ENCODE data around the gene PSME4. TPM values are rescaled to one million over a fixed set of nuclear protein-coding genes. Genes with fewer than 3 reads are reported as not detected.

Gene PSME4
- total RNA-seq, 6 experiments from 2014 or later, result 28.1 to 36.7 (median 29.5) TPM

DNA sequence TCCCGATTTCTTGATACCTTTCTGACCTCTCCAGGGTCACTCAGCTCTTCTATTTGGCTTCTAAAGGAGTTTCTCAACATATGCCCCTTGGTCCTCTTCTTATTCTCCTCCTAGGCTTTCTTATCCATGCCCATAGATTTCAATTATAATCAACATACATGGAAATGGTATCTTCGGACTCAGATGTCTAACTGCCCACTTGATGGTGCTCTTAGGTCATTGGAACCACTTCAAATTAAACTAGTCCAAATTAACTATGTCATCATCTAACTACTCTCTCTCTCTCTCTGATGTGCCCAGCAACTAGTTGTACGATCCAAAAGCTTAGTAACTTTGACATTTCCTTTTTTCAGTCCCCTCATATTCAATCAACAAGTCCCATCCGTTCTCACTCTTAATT lies 67.8 kb downstream of the PSME4 start:
- DNase-seq, result no peak
- H3K36me3 ChIP-seq, result peaks cover 3 to 87% (median 23%) of the 10 kb centered on the region in 4 donors
- no peaks in the 10 kb centered on the region for H3K9me3 ChIP-seq
- intact Hi-C loops (cut with DNase I), result no loop called here
- H3K4me3 ChIP-seq, result no peak overlapping the region
- peaks cover 0 to 10% (median 0%) of the 10 kb centered on the region in 4 donors for H3K4me1 ChIP-seq
- no peak for TF ChIP-seq POLR2A (IDR thresholded peaks at IDR 0.05)
- TF ChIP-seq, protein P1, sequence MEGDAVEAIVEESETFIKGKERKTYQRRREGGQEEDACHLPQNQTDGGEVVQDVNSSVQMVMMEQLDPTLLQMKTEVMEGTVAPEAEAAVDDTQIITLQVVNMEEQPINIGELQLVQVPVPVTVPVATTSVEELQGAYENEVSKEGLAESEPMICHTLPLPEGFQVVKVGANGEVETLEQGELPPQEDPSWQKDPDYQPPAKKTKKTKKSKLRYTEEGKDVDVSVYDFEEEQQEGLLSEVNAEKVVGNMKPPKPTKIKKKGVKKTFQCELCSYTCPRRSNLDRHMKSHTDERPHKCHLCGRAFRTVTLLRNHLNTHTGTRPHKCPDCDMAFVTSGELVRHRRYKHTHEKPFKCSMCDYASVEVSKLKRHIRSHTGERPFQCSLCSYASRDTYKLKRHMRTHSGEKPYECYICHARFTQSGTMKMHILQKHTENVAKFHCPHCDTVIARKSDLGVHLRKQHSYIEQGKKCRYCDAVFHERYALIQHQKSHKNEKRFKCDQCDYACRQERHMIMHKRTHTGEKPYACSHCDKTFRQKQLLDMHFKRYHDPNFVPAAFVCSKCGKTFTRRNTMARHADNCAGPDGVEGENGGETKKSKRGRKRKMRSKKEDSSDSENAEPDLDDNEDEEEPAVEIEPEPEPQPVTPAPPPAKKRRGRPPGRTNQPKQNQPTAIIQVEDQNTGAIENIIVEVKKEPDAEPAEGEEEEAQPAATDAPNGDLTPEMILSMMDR (IDR thresholded peaks at IDR 0.05), result no peak
- no peaks in the 10 kb centered on the region for H3K27me3 ChIP-seq
- ATAC-seq, result no peak
- WGBS (ENCODE audit: insufficient coverage, low coverage, low lambda C conversion rate, missing lambda C conversion rate), result 63% methylated on average over 4 of the region's 4 CpGs
- no peak overlapping the region for H3K27ac ChIP-seq

- Histone ChIP-seq H3K4me1 (no peaks in the 10 kb centered on the region), H3K27me3 (no peaks in the 10 kb centered on the region), H3K4me3 (no peak overlapping the region), H3K27ac (no peak overlapping the region), H3K36me3 (peaks cover 3 to 81% (median 21%) of the 10 kb centered on the region in 4 donors), H3K9me3 (no peaks in the 10 kb centered on the region)
- no peak for DNase-seq
- intact Hi-C loops (cut with DNase I), result no loop called here
- 20% methylated on average over 1 of the region's 3 CpGs for WGBS (ENCODE audit: insufficient coverage, low coverage, low lambda C conversion rate, missing lambda C conversion rate)
- TF ChIP-seq, protein P1 (IDR thresholded peaks at IDR 0.05), result no peak
- TF ChIP-seq POLR2A (IDR thresholded peaks at IDR 0.05), result no peak
- no peak for ATAC-seq
These were observed 69.6 kb downstream of the PSME4 start for GRCh38 chr2:53901192-53901591.

DNA sequence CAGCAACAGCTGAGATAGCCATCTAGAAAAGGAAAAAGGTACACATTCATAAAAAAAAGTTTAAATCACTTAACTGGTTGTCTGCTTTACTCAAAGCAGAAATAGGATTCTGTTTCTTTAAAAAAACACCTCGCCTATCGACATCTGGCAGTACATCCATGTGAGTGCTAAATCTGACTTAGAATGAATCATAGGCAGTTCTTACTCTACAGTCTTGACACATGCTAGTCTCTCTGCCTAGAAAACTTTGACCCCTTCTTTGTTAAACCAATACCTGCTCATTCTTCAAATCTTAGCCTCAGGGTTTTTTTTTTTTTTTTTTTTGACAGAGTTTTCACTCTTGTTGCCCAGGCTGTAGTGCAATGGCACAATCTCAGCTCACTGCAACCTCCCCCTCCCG lies 73.9 kb downstream of the PSME4 start:
- H3K27ac ChIP-seq, result no peak overlapping the region
- no peak for DNase-seq
- ATAC-seq, result peak in 2 of 4 donors; percentile 67 to 95
- no peaks in the 10 kb centered on the region for H3K4me1 ChIP-seq
- no peak for TF ChIP-seq POLR2A (IDR thresholded peaks at IDR 0.05)
- TF ChIP-seq, protein P1 (IDR thresholded peaks at IDR 0.05), result no peak
- 46% methylated on average over 3 of the region's 3 CpGs for WGBS (ENCODE audit: insufficient coverage, low coverage, low lambda C conversion rate, missing lambda C conversion rate)
- no peaks in the 10 kb centered on the region for H3K27me3 ChIP-seq
- H3K4me3 ChIP-seq, result no peak overlapping the region
- intact Hi-C loops (cut with DNase I), result no loop called here
- no peaks in the 10 kb centered on the region for H3K9me3 ChIP-seq
- peaks cover 0 to 78% (median 25%) of the 10 kb centered on the region in 4 donors for H3K36me3 ChIP-seq

- no peak for DNase-seq
- Histone ChIP-seq H3K9me3 (no peaks in the 10 kb centered on the region), H3K36me3 (peaks cover 4 to 87% (median 28%) of the 10 kb centered on the region in 4 donors), H3K4me1 (no peaks in the 10 kb centered on the region), H3K27me3 (no peaks in the 10 kb centered on the region), H3K27ac (no peak overlapping the region), H3K4me3 (no peak overlapping the region)
- intact Hi-C loops (cut with DNase I), result no loop called here
- WGBS (ENCODE audit: insufficient coverage, low coverage, low lambda C conversion rate, missing lambda C conversion rate), result 91% methylated on average over 5 of the region's 5 CpGs
- TF ChIP-seq, protein P1 (IDR thresholded peaks at IDR 0.05), result no peak
- TF ChIP-seq POLR2A (IDR thresholded peaks at IDR 0.05), result no peak
- ATAC-seq, result no peak
These were observed 84.2 kb downstream of the PSME4 start for GRCh38 chr2:53886406-53887280.

Measured in right lobe of liver (tissue), 6 donors.